Measurements from ENCODE around the gene CLEC11A. TPM values are rescaled to one million over a fixed set of nuclear protein-coding genes. Genes with fewer than 3 reads are reported as not detected.
A peak's percentile ranks its signal among the peaks of the same experiment; 100 is the strongest.

The CLEC11A gene
- total and polyA plus RNA-seq, 8 donors: 13.7 to 49.1 (median 40.3) TPM

DNA sequence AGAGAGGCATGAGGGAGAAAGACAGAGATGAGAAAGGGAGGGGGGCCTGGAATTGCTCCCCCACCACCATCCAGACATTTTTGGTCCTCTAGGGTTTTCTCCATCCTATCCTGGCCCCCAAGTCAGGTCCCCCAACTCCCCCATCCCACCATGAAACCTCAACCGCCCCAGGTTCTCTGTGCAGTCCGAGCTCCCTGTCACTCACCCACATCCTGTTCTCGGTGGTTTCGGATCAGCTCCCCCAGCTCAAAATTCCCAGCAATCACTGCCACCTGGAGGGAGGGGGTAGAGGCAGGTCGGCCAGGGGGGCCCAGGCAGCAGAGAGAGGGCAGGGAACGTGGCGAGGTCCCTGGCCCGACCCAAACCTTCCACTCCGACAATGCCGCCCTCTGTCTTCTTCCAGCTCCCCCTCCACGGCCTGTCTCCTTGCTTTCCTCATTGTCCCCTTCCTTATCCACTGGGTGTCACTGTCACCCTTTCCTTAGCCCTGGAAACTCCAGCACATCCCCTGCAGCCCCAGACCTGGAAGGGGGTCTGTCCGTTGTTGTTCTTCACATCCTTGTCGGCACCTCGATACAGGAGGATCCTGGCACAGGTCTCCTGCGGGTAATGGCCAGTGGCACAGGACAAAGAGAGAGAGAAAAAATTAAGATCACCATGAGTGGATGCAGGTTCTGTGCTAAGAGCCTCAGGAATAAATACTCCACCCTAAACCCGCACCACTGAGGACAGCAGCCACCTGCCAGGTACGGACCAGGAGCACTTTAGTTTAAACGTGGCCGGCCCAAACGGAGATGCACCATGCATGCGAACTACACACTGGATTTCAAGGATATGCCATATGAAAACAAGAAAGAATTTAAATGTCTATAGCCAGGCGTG, 19.0 kb upstream of the CLEC11A start:
- H3K27me3 ChIP-seq: peaks cover 0 to 80% of the 10 kb centered on the region in 2 donors

DNA sequence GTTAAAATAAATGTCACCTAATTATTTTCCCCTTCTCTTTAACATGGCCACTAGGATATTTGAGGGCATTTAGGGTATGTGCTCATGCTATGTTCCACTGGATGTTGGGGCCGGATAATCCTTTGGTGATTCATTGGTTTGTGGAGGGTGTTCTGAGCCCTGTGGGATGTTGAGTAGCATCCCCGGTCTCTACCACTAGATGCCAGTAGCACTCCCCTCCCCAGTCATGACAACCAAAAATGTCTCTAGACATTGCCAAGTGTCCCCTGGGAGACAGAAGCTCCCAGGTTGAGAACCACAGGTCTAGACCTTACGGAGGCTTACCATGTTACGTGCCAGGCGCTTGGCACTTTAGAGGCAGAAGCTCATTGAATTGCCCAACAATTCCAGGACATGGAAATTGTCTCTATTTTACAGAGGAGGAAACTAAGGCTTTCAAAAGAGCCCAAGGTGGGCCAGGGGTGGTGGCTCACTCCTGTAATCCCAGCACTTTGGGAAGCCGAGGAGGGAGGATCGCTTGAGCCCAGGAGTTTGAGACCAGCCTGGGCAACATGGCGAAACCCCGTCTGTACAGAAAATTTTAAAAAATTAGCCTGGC, 17.6 kb upstream of the CLEC11A start:
- H3K27ac ChIP-seq: no peak overlapping the region
- intact Hi-C loops (cut with DNase I): no loop called here

More for the DNA sequence above, 19.0 kb upstream of the CLEC11A start:
- no peak for DNase-seq
- Histone ChIP-seq H3K36me3 (no peaks in the 10 kb centered on the region), H3K4me3 (no peak overlapping the region), H3K4me1 (no peaks in the 10 kb centered on the region), H3K9me3 (no peaks in the 10 kb centered on the region), H3K27ac (no peak overlapping the region)
- intact Hi-C loops (cut with DNase I): no loop called here
- no peak for ATAC-seq
- TF ChIP-seq, protein P1, sequence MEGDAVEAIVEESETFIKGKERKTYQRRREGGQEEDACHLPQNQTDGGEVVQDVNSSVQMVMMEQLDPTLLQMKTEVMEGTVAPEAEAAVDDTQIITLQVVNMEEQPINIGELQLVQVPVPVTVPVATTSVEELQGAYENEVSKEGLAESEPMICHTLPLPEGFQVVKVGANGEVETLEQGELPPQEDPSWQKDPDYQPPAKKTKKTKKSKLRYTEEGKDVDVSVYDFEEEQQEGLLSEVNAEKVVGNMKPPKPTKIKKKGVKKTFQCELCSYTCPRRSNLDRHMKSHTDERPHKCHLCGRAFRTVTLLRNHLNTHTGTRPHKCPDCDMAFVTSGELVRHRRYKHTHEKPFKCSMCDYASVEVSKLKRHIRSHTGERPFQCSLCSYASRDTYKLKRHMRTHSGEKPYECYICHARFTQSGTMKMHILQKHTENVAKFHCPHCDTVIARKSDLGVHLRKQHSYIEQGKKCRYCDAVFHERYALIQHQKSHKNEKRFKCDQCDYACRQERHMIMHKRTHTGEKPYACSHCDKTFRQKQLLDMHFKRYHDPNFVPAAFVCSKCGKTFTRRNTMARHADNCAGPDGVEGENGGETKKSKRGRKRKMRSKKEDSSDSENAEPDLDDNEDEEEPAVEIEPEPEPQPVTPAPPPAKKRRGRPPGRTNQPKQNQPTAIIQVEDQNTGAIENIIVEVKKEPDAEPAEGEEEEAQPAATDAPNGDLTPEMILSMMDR (IDR thresholded peaks at IDR 0.05): no peak

DNA sequence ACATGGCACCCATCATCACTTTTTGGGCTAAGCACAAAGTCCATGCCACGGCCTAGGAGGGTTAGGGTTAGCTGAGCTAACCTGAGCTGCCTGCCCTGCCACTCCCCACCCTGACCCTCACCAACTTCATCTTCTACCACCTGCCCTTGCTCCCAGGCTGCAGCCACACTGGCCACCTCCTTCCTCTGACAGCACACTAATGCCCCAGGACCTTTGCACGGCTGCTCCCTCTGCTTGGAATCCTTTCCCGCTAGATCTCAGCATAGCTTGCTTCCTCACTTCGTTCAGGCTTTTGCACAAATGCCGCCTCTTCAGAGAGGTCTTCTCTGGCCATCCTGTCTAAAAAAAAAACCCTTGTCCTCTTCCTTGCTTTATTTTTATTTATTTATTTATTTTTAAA, 16.8 kb upstream of the CLEC11A start:
- TF ChIP-seq, protein P1 (IDR thresholded peaks at IDR 0.05): no peak
- ATAC-seq: no peak
- no peaks in the 10 kb centered on the region for H3K36me3 ChIP-seq
- no peaks in the 10 kb centered on the region for H3K9me3 ChIP-seq
- H3K27ac ChIP-seq: no peak overlapping the region
- H3K4me1 ChIP-seq: no peaks in the 10 kb centered on the region
- peak in 1 of 4 donors; percentile 13 for DNase-seq
- no peak overlapping the region for H3K4me3 ChIP-seq
- H3K27me3 ChIP-seq: peaks cover 0 to 78% of the 10 kb centered on the region in 2 donors
- intact Hi-C loops (cut with DNase I): no loop called here

More for the DNA sequence above, 17.6 kb upstream of the CLEC11A start:
- H3K9me3 ChIP-seq: no peaks in the 10 kb centered on the region
- no peaks in the 10 kb centered on the region for H3K4me1 ChIP-seq
- ATAC-seq: peak; percentile 69
- TF ChIP-seq, protein P1 (IDR thresholded peaks at IDR 0.05): peak; percentile 25 to 45
- DNase-seq: no peak
- peaks cover 0 to 78% of the 10 kb centered on the region in 2 donors for H3K27me3 ChIP-seq
- no peaks in the 10 kb centered on the region for H3K36me3 ChIP-seq
- H3K4me3 ChIP-seq: no peak overlapping the region

DNA sequence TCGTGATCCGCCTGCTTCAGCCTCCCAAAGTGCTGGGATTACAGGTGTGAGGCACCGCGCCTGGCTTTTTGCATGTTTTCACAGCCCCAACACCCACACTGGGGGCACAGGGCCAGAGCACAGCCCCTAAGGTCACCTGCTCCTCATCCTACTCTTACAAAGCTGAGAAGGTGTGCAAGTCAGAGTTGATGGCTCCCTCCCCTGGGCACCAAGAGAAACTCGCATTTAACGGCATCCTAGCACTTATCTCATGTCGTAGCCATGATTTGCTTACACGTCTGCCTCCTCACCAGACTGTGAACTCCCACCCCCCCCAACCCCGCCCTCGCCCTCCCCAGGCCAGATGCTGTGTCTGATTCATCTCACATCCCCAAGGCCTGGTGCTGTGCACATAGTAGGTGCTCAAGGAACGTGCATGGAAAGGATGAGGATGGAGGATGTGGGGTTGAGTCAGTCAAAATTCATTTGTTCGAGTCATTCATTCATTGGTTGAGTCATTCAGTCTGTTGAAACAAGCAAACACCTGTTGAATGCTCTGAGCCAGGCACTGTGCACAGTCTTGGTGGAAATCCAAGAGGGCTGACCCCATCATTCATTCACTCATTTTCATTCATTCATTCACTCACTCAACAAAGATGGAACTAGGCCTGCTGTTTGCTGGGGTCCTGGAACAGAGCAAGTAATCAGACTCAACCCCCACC, 14.8 kb upstream of the CLEC11A start:
- Histone ChIP-seq H3K4me3 (no peak overlapping the region), H3K4me1 (no peaks in the 10 kb centered on the region), H3K27ac (no peak overlapping the region), H3K9me3 (no peaks in the 10 kb centered on the region), H3K36me3 (no peaks in the 10 kb centered on the region), H3K27me3 (peaks cover 0 to 78% of the 10 kb centered on the region in 2 donors)
- ATAC-seq (no peak), DNase-seq (peak in 1 of 4 donors; percentile 31)
- intact Hi-C loops (cut with DNase I): no loop called here
- TF ChIP-seq, protein P1 (IDR thresholded peaks at IDR 0.05): no peak

DNA sequence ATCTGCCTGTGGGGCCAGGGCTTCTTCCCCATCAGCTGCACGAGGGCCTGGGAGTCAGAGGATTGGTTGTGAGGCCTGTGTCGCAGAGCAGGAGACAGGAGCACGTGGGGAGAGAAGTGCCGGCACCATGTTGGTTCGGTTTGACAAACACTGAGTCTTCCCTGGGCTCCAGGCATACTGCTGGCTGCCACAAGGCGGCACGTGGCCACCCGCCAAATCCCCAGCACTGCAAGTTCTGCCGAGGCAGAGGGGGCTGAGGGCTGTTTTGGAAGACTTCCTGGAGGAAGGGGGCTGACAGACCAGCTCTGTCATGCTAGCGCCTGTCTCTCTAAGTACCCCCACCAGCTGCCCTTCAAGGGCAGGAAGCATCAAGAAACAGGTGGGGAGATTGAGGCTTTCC, 13.1 kb upstream of the CLEC11A start:
- Histone ChIP-seq H3K9me3 (no peaks in the 10 kb centered on the region), H3K27ac (no peak overlapping the region), H3K36me3 (no peaks in the 10 kb centered on the region), H3K4me1 (no peaks in the 10 kb centered on the region), H3K4me3 (no peak overlapping the region), H3K27me3 (peaks cover 0 to 77% of the 10 kb centered on the region in 2 donors)
- DNase-seq (no peak), ATAC-seq (no peak)
- TF ChIP-seq, protein P1 (IDR thresholded peaks at IDR 0.05): no peak
- intact Hi-C loops (cut with DNase I): no loop called here

All from left lung (tissue), 10 donors.